ENCODE data around the gene TBCEL.

TBCEL gene

DNA sequence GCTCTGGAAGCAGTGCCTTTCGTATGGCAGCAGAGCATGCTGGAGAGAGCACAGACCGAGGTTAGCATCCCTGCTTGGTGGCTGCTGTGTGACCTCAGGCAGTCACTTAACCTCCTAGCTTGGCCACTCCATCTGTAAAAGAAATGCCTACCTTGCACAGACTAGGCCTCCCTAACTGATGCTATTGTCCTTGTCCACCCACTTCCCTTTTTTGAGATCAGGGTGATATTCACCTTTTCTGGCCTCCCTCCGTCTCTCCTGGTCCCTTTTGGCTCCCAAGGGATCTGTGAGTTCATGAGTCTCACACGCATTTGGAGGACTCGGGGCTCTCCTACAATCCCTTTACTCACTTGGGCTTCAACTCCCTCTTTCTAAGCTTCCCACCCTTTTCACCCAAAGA, 114.4 kb downstream of the TBCEL start:
- Histone ChIP-seq H3K36me3 (ENCODE audit: insufficient read depth, insufficient read length, low read length) (no peaks in the 10 kb centered on the region), H3K4me1 (ENCODE audit: insufficient read depth, insufficient read length) (no peaks in the 10 kb centered on the region), H3K27me3 (ENCODE audit: insufficient read depth, insufficient read length) (no peaks in the 10 kb centered on the region), H3K9me3 (ENCODE audit: insufficient read depth, low read length) (no peaks in the 10 kb centered on the region), H3K4me3 (ENCODE audit: insufficient read length, low read depth) (no peak overlapping the region), H3K9ac (ENCODE audit: insufficient read length, low read depth) (no peak overlapping the region)
- TF ChIP-seq ZNF274 (IDR thresholded peaks at IDR 0.05; ENCODE audit: low read depth, low read length), result no peak
- no peak for TF ChIP-seq YY1 (IDR thresholded peaks at IDR 0.05; ENCODE audit: insufficient read depth, insufficient read length)
- TF ChIP-seq SUZ12 (IDR thresholded peaks at IDR 0.05; ENCODE audit: extremely low read depth, insufficient read depth, insufficient read length), result no peak
- DNase-seq (ENCODE audit: low read depth, low spot score), result no peak

DNA sequence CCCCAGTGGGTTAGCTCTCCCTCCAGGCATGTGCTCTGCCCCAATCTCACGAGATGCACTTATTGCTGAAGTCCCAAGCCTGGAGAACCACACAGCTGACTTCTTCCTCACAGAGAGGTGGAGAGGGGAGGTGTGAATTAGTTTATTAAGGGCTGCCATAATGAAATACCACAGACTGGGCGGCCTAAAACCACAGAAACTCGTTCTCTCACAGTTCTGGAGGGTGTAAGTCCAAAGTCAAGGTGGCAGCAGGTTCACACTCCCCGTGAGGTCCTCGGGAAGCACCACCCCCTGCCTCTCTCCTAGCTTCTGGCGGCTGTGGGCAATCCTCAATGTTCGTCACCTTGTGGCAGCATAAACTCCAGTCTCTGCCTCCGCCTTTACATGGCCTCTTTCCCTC, 116.5 kb downstream of the TBCEL start:
- no peak for TF ChIP-seq YY1 (IDR thresholded peaks at IDR 0.05; ENCODE audit: insufficient read depth, insufficient read length)
- TF ChIP-seq ZNF274 (IDR thresholded peaks at IDR 0.05; ENCODE audit: low read depth, low read length), result no peak
- TF ChIP-seq SUZ12 (IDR thresholded peaks at IDR 0.05; ENCODE audit: extremely low read depth, insufficient read depth, insufficient read length), result no peak
- Histone ChIP-seq H3K27me3 (ENCODE audit: insufficient read depth, insufficient read length) (no peaks in the 10 kb centered on the region), H3K4me3 (ENCODE audit: insufficient read length, low read depth) (no peak overlapping the region)

More for the DNA sequence above, 116.5 kb downstream of the TBCEL start:
- Histone ChIP-seq H3K9me3 (ENCODE audit: insufficient read depth, low read length) (no peaks in the 10 kb centered on the region), H3K9ac (ENCODE audit: insufficient read length, low read depth) (no peak overlapping the region), H3K36me3 (ENCODE audit: insufficient read depth, insufficient read length, low read length) (no peaks in the 10 kb centered on the region), H3K4me1 (ENCODE audit: insufficient read depth, insufficient read length) (peaks cover 2% of the 10 kb centered on the region)
- no peak for DNase-seq (ENCODE audit: low read depth, low spot score)
